LNCAP (cell line): ENCODE measurements around the gene DGAT2L6.
A peak's percentile ranks its signal among the peaks of the same experiment; 100 is the strongest.

Source experiments
- CTCF ChIP-seq: fragments of 450-650 bp; IDR thresholded peaks from 2 replicates; pipeline ENCODE4 v1.5.1; 2017; ENCODE audit warnings: mild to moderate bottlenecking

Gene DGAT2L6

DNA sequence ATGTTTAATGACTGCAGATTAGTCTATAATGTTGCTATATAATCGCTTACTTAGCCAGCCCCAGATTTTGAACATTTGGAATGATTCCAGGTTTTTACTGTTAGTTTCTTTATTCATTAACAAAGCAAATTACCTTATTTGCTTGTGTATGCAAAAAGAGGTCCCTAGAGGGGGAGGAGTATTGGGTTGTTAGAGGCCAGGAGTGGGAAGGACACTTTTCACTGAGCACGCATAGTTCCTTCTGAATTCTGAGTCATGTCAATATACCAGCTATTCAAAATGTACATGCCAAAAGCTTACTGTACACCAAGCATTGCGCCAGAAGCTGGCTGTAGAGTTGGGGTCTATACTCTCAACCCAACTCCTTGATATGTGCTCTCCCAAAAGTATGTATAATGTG is 5.1 kb upstream of the DGAT2L6 start:
- no peak for TF ChIP-seq CTCF

DNA sequence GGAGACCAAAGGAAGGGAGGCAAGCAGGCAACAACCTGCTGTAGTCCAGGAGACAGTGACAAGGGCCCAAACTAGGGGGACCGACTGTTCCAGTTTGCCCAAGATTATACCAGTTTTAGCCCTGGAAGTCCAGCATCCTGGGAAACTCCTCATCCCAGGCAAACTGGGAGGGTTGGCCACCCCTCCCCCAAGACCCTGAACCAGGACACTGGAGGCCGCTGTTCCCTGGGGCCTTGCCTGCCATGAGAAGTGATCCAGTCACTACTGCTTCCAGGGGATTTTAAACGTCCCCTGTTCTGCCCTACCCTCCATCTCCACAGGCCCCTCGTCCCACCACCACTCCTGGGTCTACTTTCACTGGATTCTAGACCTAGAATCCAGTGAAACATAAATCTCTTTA is 4.3 kb upstream of the DGAT2L6 start:
- TF ChIP-seq CTCF, result no peak

- TF ChIP-seq CTCF, result no peak
These were observed 2.5 kb upstream of the DGAT2L6 start for GRCh38 chrX:70174754-70175153.

DNA sequence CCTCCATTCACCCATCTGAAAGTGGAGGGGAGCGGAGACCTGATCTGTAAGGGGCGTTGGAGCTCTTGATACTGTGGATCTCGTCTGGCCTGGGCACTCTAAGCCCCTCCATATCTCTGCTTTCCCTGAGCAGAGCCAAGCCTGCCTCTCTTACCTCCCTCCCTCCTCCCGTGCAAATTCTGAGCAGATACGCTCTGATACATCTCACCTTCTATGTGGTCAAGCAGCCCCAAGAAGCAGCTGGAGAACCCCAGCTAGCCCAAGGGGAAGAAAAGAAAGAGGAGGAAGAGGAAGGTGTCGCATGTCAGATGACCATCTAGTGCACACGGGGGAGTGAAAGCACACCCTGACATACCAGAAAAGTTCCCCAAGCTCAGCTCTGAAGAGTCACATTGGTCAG is 1.9 kb upstream of the DGAT2L6 start:
- no peak for TF ChIP-seq CTCF

DNA sequence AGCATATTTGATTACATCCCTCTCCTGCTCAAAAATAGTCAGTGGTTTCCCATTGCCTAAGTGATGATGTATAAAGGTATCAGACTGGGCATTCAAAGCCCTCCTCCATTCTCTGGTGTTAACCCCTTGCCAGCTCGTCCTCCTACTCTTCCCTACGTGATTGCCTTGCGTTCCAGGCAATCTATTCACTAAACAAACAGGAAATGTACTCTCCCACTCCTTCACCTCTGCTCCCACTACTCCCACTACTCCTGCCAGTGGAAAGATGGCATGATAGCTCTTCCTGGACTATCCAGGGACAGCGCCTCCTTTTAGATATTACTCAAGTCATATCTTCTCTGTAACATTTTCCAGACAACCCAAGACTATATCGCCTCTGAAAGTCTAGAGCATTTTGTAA is 5.8 kb downstream of the DGAT2L6 start:
- no peak for TF ChIP-seq CTCF

GRCh38 chrX:70190225-70190624 is 12.9 kb downstream of the DGAT2L6 start:
- no peak for TF ChIP-seq CTCF

- peak; percentile 65 for TF ChIP-seq CTCF
These were observed 19.9 kb downstream of the DGAT2L6 start for GRCh38 chrX:70196961-70197720.

- no peak for TF ChIP-seq CTCF
These were observed 24.4 kb downstream of the DGAT2L6 start for GRCh38 chrX:70201732-70202131.
